CD14-positive monocyte (primary cell): ENCODE measurements around the gene PAX9. TPM values are rescaled to one million over a fixed set of nuclear protein-coding genes. Genes with fewer than 3 reads are reported as not detected.

ENCODE experiments used
- DNase-seq, 3 donors: peaks; one replicate each; pipeline ENCODE4 v3.0.0-alpha.2; 2011 to 2022
- H2AFZ ChIP-seq: 2 replicates; pipeline ENCODE4 v1.6.0; 2012; ENCODE audit warnings: mild to moderate bottlenecking, low read depth, low read length, inconsistent platforms; ENCODE audit not compliant: insufficient read depth, poor library complexity, severe bottlenecking
- H3K27ac ChIP-seq, 2 donors: 1 replicate in 1 of 2; 2 replicates in 1 of 2; pipeline ENCODE4 v1.5.1; 2012 to 2013; ENCODE audit warnings: low read length in 2 of 2, control low read depth in 1 of 2, inconsistent platforms in 1 of 2, low read depth in 1 of 2, mild to moderate bottlenecking in 1 of 2
- H3K27me3 ChIP-seq, 2 donors: one replicate each; pipeline versions ENCODE4 v1.6.0 to v1.6.1; 2011 to 2013; ENCODE audit warnings: low read length in 2 of 2; ENCODE audit not compliant: control insufficient read depth in 2 of 2, insufficient read depth in 2 of 2
- H3K36me3 ChIP-seq, 2 donors: replicated peaks in 1 of 2; 1 replicate in 1 of 2; 2 replicates in 1 of 2; pipeline versions ENCODE4 v1.5.1 to v1.6.1; 2012 to 2013; ENCODE audit warnings: low read length in 2 of 2, control low read depth in 1 of 2, inconsistent platforms in 1 of 2, mild to moderate bottlenecking in 1 of 2; ENCODE audit not compliant: insufficient read depth in 2 of 2, control insufficient read depth in 1 of 2
- H3K4me1 ChIP-seq, 2 donors: 1 replicate in 1 of 2; 2 replicates in 1 of 2; pipeline versions ENCODE4 v1.5.1 to v1.6.1; 2012 to 2013; ENCODE audit warnings: low read length in 2 of 2, control low read depth in 1 of 2, inconsistent platforms in 1 of 2, mild to moderate bottlenecking in 1 of 2, moderate library complexity in 1 of 2; ENCODE audit not compliant: insufficient read depth in 2 of 2, control insufficient read depth in 1 of 2
- H3K4me2 ChIP-seq: replicated peaks from 2 replicates; pipeline ENCODE3; 2012; ENCODE audit warnings: low read length, moderate library complexity, mild to moderate bottlenecking; ENCODE audit not compliant: poor library complexity, severe bottlenecking; ENCODE audit errors: extremely low read depth
- H3K4me3 ChIP-seq, 3 experiments: fragments of 200-600 bp in 1 of 3; sonication (generic) in 1 of 3; replicated peaks in 1 of 3; 1 replicate in 2 of 3; 2 replicates in 1 of 3; pipeline ENCODE4 v1.5.1; 2011 to 2013; ENCODE audit warnings: low read length in 3 of 3, mild to moderate bottlenecking in 3 of 3, control low read depth in 2 of 3, low read depth in 2 of 3, inconsistent platforms in 1 of 3, moderate library complexity in 1 of 3
- H3K79me2 ChIP-seq: 2 replicates; pipeline ENCODE4 v1.6.0; 2012; ENCODE audit warnings: mild to moderate bottlenecking, control low read depth, inconsistent platforms, low read length, moderate library complexity; ENCODE audit not compliant: insufficient read depth
- H3K9ac ChIP-seq: 2 replicates; pipeline ENCODE4 v1.6.0; 2017; ENCODE audit warnings: low read length, mild to moderate bottlenecking; ENCODE audit not compliant: insufficient read depth, poor library complexity, severe bottlenecking
- H3K9me3 ChIP-seq, 2 donors: replicated peaks in 1 of 2; 1 replicate in 1 of 2; 2 replicates in 1 of 2; pipeline versions ENCODE4 v1.5.1 to v1.6.1; 2012 to 2013; ENCODE audit warnings: low read length in 2 of 2, control low read depth in 1 of 2; ENCODE audit not compliant: control insufficient read depth in 1 of 2, insufficient read depth in 1 of 2
- H4K20me1 ChIP-seq: 2 replicates; pipeline ENCODE4 v1.6.0; 2012; ENCODE audit warnings: mild to moderate bottlenecking, low read length, control low read depth, moderate library complexity; ENCODE audit not compliant: insufficient read depth
- H3K27ac Mint-ChIP-seq, 7 donors: one replicate each; pipeline ENCODE4 v1.8.0; 2020; ENCODE audit warnings: mild to moderate bottlenecking in 7 of 7, mixed read lengths in 7 of 7, moderate library complexity in 6 of 7, inconsistent platforms in 2 of 7
- H3K27me3 Mint-ChIP-seq, 3 donors: one replicate each; pipeline ENCODE4 v1.8.0; 2021 to 2022; ENCODE audit warnings: low read depth in 3 of 3, mild to moderate bottlenecking in 3 of 3, mixed read lengths in 3 of 3, moderate library complexity in 3 of 3, inconsistent platforms in 1 of 3
- H3K36me3 Mint-ChIP-seq, 2 donors: one replicate each; pipeline ENCODE4 v1.8.0; 2020; ENCODE audit warnings: mixed read lengths in 2 of 2, inconsistent platforms in 1 of 2, mild to moderate bottlenecking in 1 of 2
- H3K4me1 Mint-ChIP-seq: one replicate; pipeline ENCODE4 v1.8.0; 2020; ENCODE audit warnings: mild to moderate bottlenecking, mixed read lengths
- H3K4me3 Mint-ChIP-seq, 2 donors: one replicate each; pipeline ENCODE4 v1.8.0; 2020; ENCODE audit warnings: mild to moderate bottlenecking in 2 of 2, mixed read lengths in 2 of 2, moderate library complexity in 1 of 2
- H3K9me3 Mint-ChIP-seq, 7 donors: one replicate each; pipeline ENCODE4 v1.8.0; 2020 to 2022; ENCODE audit warnings: mixed read lengths in 7 of 7, mild to moderate bottlenecking in 6 of 7, moderate library complexity in 6 of 7, inconsistent platforms in 2 of 7
- WGBS: methylation state at CpG from one replicate; pipeline ENCODE4 v1.1.5; 2013; ENCODE audit warnings: missing lambda C conversion rate; ENCODE audit not compliant: insufficient coverage; 5-methylcytosine and 5-hydroxymethylcytosine counted together
- intact Hi-C, 2 donors: fragments of 100-400 bp; cut with micrococcal nuclease; formaldehyde crosslinking; loops; one replicate each; pipeline versions ENCODE4 v1.15.0 to v1.15.1; 2023
- polyA plus RNA-seq, 3 donors: library from polyadenylated mRNA; depleted of rRNA in 1 of 3; unstranded in 2 of 3; stranded (reverse) in 1 of 3; fragments of 300-500 nt in 2 of 3; fragments of >200 nt in 1 of 3; fragmentation: Illumina TruSeq in 2 of 3; gene quantifications; 1 replicate in 2 of 3; 2 replicates in 1 of 3; pipeline ENCODE4 v1.2.3, GENCODE V29; 2012 to 2021
- TF ChIP-seq, protein P1 (sequence below): fragments of 200-600 bp; IDR thresholded peaks from one replicate; pipeline ENCODE4 v1.8.0; 2022; ENCODE audit warnings: antibody characterized with exemption, mild to moderate bottlenecking

PAX9 gene
- polyA plus RNA-seq, 3 donors = not detected

GRCh38 chr14:36717363-36717762 is 55.7 kb downstream of the PAX9 start:
- H3K9ac ChIP-seq = no peak overlapping the region
- H3K27ac ChIP-seq = no peak overlapping the region
- no peak for DNase-seq
- H3K36me3 Mint-ChIP-seq = no peaks in the 10 kb centered on the region
- no peak overlapping the region for H3K4me3 Mint-ChIP-seq
- no peaks in the 10 kb centered on the region for H3K4me1 ChIP-seq
- H3K4me2 ChIP-seq = no peak overlapping the region
- intact Hi-C loops = no loop called here
- H4K20me1 ChIP-seq = no peaks in the 10 kb centered on the region
- H3K4me3 ChIP-seq = no peak overlapping the region
- no peaks in the 10 kb centered on the region for H3K36me3 ChIP-seq
- 56% methylated on average over 2 of the region's 5 CpGs for WGBS
- no peak overlapping the region for H2AFZ ChIP-seq
- H3K9me3 ChIP-seq = no peaks in the 10 kb centered on the region
- H3K4me1 Mint-ChIP-seq = no peaks in the 10 kb centered on the region
- TF ChIP-seq, protein P1, sequence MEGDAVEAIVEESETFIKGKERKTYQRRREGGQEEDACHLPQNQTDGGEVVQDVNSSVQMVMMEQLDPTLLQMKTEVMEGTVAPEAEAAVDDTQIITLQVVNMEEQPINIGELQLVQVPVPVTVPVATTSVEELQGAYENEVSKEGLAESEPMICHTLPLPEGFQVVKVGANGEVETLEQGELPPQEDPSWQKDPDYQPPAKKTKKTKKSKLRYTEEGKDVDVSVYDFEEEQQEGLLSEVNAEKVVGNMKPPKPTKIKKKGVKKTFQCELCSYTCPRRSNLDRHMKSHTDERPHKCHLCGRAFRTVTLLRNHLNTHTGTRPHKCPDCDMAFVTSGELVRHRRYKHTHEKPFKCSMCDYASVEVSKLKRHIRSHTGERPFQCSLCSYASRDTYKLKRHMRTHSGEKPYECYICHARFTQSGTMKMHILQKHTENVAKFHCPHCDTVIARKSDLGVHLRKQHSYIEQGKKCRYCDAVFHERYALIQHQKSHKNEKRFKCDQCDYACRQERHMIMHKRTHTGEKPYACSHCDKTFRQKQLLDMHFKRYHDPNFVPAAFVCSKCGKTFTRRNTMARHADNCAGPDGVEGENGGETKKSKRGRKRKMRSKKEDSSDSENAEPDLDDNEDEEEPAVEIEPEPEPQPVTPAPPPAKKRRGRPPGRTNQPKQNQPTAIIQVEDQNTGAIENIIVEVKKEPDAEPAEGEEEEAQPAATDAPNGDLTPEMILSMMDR = no peak
- no peak overlapping the region for H3K27ac Mint-ChIP-seq
- H3K27me3 Mint-ChIP-seq = peaks cover 0 to 2% (median 2%) of the 10 kb centered on the region in 3 donors
- H3K9me3 Mint-ChIP-seq = peaks cover 0 to 4% (median 1%) of the 10 kb centered on the region in 7 donors
- H3K79me2 ChIP-seq = no peaks in the 10 kb centered on the region
- no peaks in the 10 kb centered on the region for H3K27me3 ChIP-seq

GRCh38 chr14:36718216-36718615 is 56.6 kb downstream of the PAX9 start:
- peaks cover 0 to 2% (median 2%) of the 10 kb centered on the region in 3 donors for H3K27me3 Mint-ChIP-seq
- no peak overlapping the region for H3K4me3 Mint-ChIP-seq
- Histone ChIP-seq H3K27ac (no peak overlapping the region), H3K9ac (no peak overlapping the region), H3K27me3 (no peaks in the 10 kb centered on the region), H3K79me2 (no peaks in the 10 kb centered on the region), H3K36me3 (no peaks in the 10 kb centered on the region), H3K9me3 (no peaks in the 10 kb centered on the region), H2AFZ (no peak overlapping the region), H4K20me1 (no peaks in the 10 kb centered on the region), H3K4me1 (no peaks in the 10 kb centered on the region), H3K4me2 (no peak overlapping the region), H3K4me3 (no peak overlapping the region)
- peaks cover 0 to 4% (median 0%) of the 10 kb centered on the region in 7 donors for H3K9me3 Mint-ChIP-seq
- no peaks in the 10 kb centered on the region for H3K36me3 Mint-ChIP-seq
- H3K27ac Mint-ChIP-seq = no peak overlapping the region
- no peaks in the 10 kb centered on the region for H3K4me1 Mint-ChIP-seq
- intact Hi-C loops = no loop called here
- TF ChIP-seq, protein P1 = no peak
- no peak for DNase-seq
- WGBS = no CpG with 5 or more reads among the region's 1 CpG
